NT2/D1 (cell line): ENCODE measurements around the gene PSMB8.

ENCODE experiments used
- DNase-seq: peaks from one replicate; pipeline ENCODE4 v3.0.0-alpha.2; 2011; ENCODE audit warnings: low read depth, low spot score
- H3K27me3 ChIP-seq: 2 replicates; pipeline ENCODE4 v1.6.0; 2011; ENCODE audit warnings: mild to moderate bottlenecking; ENCODE audit not compliant: insufficient read length, insufficient read depth
- H3K36me3 ChIP-seq: 2 replicates; pipeline ENCODE4 v1.6.1; 2011; ENCODE audit warnings: mild to moderate bottlenecking, low read length, mixed read lengths; ENCODE audit not compliant: insufficient read depth, insufficient read length
- H3K4me1 ChIP-seq: 2 replicates; pipeline ENCODE4 v1.5.1; 2011; ENCODE audit not compliant: insufficient read depth, insufficient read length
- H3K4me3 ChIP-seq: 2 replicates; pipeline ENCODE4 v1.5.1; 2011; ENCODE audit warnings: low read depth; ENCODE audit not compliant: insufficient read length
- H3K9ac ChIP-seq: 2 replicates; pipeline ENCODE4 v1.6.0; 2011; ENCODE audit warnings: low read depth; ENCODE audit not compliant: insufficient read length
- H3K9me3 ChIP-seq: 2 replicates; pipeline ENCODE4 v1.5.1; 2011; ENCODE audit warnings: mild to moderate bottlenecking, low read length; ENCODE audit not compliant: insufficient read depth
- SUZ12 ChIP-seq: IDR thresholded peaks from 2 replicates; pipeline ENCODE4 v1.6.1; 2011; ENCODE audit not compliant: insufficient read length, insufficient read depth; ENCODE audit errors: extremely low read depth
- YY1 ChIP-seq: IDR thresholded peaks from 2 replicates; pipeline ENCODE4 v1.6.1; 2011; ENCODE audit not compliant: insufficient read length, insufficient read depth
- ZNF274 ChIP-seq: IDR thresholded peaks from 2 replicates; pipeline ENCODE4 v1.6.1; 2011; ENCODE audit warnings: mild to moderate bottlenecking, low read depth, low read length

PSMB8 gene

GRCh38 chr6:32843979-32844838 is at the start of gene PSMB8:
TSS of gene PSMB8 (minus strand) at chr6:32844047. CDS start at chr6:32843996, 51 bp downstream.
- Histone ChIP-seq H3K4me3 (peak within 1 kb of the TSS; percentile 50), H3K4me1 (peaks cover 2% of the 10 kb centered on the region), H3K36me3 (no peaks in the 10 kb centered on the region), H3K9ac (peak within 1 kb of the TSS; percentile 64), H3K27me3 (peaks cover 71% of the 10 kb centered on the region), H3K9me3 (no peaks in the 10 kb centered on the region; the same call in 1 of the 2 replicates)
- TF ChIP-seq YY1 (no peak), SUZ12 (no peak), ZNF274 (no peak)
- DNase-seq, result peak; percentile 72

- Histone ChIP-seq H3K9ac (no peak overlapping the region), H3K27me3 (no peaks in the 10 kb centered on the region), H3K9me3 (no peaks in the 10 kb centered on the region), H3K4me3 (no peak overlapping the region), H3K4me1 (no peaks in the 10 kb centered on the region), H3K36me3 (no peaks in the 10 kb centered on the region)
- no peak for TF ChIP-seq ZNF274
- TF ChIP-seq SUZ12, result no peak
- no peak for DNase-seq
Observed at GRCh38 chr6:32890831-32891230, 47.0 kb upstream of the PSMB8 start.

DNA sequence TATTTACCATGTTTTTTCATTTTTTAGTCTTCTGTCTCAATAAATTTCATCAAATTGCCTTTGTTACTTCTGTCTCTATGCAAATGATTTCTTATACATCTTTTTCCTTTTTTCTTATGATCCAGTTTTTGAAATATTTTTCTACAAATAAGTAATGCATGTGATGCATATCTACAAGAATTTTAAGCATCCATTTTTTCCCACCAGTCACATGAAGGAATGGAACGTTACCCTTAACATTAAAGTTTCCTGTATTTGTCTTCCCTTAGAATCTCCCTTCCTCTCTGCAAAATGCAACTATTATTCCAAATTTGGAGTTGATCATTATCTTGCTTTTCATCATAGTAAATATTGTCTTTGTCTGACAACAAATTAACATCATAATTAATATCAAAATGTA is 45.7 kb upstream of the PSMB8 start:
- no peaks in the 10 kb centered on the region for H3K27me3 ChIP-seq
- H3K4me3 ChIP-seq, result no peak overlapping the region
- no peaks in the 10 kb centered on the region for H3K4me1 ChIP-seq
- no peaks in the 10 kb centered on the region for H3K36me3 ChIP-seq
- H3K9ac ChIP-seq, result no peak overlapping the region
- no peak for DNase-seq
- no peak for TF ChIP-seq SUZ12
- no peak for TF ChIP-seq ZNF274
- TF ChIP-seq YY1, result no peak
- H3K9me3 ChIP-seq, result no peaks in the 10 kb centered on the region

GRCh38 chr6:32888576-32888975 is 44.7 kb upstream of the PSMB8 start:
- TF ChIP-seq SUZ12, result no peak
- no peak for TF ChIP-seq YY1
- no peak for TF ChIP-seq ZNF274
- no peaks in the 10 kb centered on the region for H3K4me1 ChIP-seq
- H3K27me3 ChIP-seq, result no peaks in the 10 kb centered on the region
- no peak overlapping the region for H3K4me3 ChIP-seq
- H3K9ac ChIP-seq, result no peak overlapping the region
- no peaks in the 10 kb centered on the region for H3K36me3 ChIP-seq
- no peak for DNase-seq
- no peaks in the 10 kb centered on the region for H3K9me3 ChIP-seq

DNA sequence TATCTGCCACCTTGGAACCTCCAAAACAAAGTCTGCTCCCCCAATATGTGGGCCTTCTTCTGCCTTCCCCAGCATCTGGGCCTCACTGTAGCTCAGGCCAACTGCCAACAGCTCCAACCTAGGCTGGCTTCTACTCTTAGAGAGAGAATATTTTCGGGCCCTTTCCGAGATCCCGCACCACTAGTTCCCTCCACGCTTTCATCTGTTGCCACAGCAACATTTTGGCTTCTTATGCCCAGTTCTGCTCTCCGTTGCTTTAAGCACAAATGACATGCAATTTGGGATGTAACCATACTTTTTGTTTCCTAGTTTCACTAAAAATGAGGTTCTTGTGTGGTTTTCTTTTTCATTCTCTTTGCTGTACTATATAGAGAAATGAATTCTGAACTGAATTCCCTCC is 43.8 kb upstream of the PSMB8 start:
- no peak for DNase-seq
- no peak overlapping the region for H3K4me3 ChIP-seq
- no peak for TF ChIP-seq ZNF274
- no peak for TF ChIP-seq YY1
- no peak for TF ChIP-seq SUZ12

GRCh38 chr6:32886681-32887383 is 43.0 kb upstream of the PSMB8 start:
- H3K36me3 ChIP-seq, result no peaks in the 10 kb centered on the region
- H3K27me3 ChIP-seq, result no peaks in the 10 kb centered on the region
- no peaks in the 10 kb centered on the region for H3K9me3 ChIP-seq
- H3K4me3 ChIP-seq, result no peak overlapping the region
- H3K4me1 ChIP-seq, result no peaks in the 10 kb centered on the region
- TF ChIP-seq ZNF274 (no peak), SUZ12 (no peak), YY1 (no peak)
- H3K9ac ChIP-seq, result no peak overlapping the region
- no peak for DNase-seq

More for the DNA sequence above, 43.8 kb upstream of the PSMB8 start:
- Histone ChIP-seq H3K9me3 (no peaks in the 10 kb centered on the region), H3K36me3 (no peaks in the 10 kb centered on the region), H3K27me3 (no peaks in the 10 kb centered on the region), H3K9ac (no peak overlapping the region), H3K4me1 (no peaks in the 10 kb centered on the region)

DNA sequence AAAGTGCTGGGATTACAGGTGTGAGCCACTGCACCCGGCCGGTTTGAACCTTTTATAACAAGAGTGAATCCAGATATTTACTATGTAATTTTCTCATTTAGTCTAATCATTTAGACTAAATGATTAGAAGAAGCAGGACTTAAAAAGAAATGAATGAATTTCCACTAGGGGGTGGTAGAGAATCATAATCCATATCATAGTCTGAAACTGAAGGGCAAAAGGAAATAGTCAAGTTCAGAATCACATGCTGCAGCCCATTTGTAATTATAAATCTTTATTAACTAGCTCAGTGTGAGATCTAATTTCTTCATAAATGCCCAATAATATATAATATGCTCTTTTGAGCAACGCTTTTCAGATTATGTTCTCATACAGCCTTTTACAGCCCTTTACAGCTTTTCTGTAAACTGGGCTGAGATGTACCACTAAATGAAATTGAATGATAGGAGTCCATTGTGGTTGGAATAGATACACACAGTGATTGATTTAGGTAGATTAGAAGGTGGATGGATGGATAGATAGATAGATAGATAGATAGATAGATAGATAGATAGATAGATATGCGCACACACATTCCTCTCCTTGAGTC is 41.9 kb upstream of the PSMB8 start:
- peak; percentile 18 for DNase-seq
- no peak overlapping the region for H3K9ac ChIP-seq
- no peaks in the 10 kb centered on the region for H3K4me1 ChIP-seq
- no peaks in the 10 kb centered on the region for H3K9me3 ChIP-seq
- H3K27me3 ChIP-seq, result no peaks in the 10 kb centered on the region
- no peak overlapping the region for H3K4me3 ChIP-seq
- no peak for TF ChIP-seq YY1
- TF ChIP-seq SUZ12, result no peak
- no peaks in the 10 kb centered on the region for H3K36me3 ChIP-seq
